ENCODE results near the gene SPSB3.

Gene SPSB3

DNA sequence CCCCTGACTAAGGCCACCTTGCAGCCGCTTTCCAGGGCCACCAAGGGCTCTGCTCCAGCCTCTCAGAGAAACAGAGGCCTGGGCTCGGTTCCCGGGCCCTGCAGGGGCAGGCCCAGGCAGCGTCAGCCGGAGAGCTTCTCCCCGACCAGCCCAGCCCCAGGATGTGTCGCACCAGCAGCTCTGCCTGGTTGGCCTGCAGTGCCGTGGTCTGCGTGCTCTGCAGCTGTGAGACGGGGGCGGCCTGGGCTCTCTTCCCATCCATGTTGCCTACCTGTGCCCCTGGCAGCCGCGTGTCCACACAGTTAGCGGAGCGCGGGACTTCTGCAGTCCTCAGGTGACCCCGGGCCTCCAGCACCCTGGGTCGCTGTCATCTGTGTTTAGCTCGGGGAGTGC, 6.3 kb upstream of the SPSB3 start:
- DNase-seq (ENCODE audit: low read depth) = no peak

DNA sequence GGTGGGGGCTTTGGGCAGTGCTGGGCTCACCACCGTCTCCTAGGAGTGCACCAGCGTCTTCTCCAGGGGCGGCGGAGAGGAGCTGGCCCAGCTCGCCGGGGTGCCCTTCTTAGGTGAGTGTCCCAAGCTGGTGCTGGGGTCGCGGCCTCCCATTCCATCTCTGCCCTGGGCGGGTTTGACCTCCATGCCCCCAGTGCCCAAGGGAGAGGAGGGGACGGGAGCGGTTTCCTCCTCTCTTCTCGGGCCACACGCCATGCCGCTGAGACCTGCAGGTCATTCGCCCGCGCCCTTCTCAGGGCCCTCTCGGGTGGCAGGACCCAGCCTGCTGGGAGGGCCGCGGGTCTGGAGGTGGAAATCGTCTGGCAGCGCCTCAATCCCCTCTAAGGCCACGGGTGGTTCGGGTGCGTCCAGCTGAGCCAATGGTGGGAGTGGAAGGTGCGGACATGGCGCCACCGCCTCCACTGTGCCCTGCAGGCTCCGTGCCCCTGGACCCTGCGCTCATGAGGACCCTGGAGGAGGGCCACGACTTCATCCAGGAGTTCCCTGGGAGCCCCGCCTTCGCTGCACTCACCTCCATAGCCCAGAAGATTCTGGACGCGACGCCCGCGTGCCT, 5.8 kb upstream of the SPSB3 start:
- DNase-seq (ENCODE audit: low read depth) = no peak

DNA sequence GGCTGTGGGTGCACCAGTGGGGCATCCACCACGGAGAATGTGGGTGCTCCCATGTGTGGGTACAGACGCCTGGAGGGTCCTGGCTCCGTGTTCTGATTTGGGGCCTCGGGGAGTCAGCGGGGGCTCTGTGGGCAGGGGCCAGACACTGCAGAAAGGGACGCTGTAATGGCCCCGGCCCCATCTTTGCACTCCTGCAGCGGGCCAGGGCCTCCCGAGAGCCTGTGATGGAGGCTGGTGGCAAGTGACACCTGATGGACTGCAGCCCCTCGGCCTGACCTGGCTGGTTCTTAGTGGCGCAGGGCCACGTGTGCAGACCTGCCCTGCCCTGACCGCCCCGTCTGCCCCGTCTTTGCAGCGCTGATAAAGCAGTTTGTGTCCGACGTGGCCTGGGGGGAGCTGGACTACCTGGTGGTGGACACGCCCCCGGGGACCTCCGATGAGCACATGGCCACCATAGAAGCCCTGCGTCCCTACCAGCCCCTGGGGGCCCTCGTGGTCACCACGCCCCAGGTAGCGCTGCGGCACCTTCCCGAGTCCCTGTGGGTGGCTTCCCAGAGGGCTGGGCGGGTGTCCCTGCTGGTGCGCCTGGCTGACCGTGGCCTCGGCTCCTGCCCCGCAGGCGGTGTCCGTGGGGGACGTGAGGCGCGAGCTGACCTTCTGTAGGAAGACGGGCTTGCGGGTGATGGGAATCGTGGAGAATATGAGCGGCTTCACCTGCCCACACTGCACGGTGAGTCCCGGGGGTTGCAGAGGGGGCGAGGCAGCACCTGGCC, 5.1 kb upstream of the SPSB3 start:
- no peak for DNase-seq (ENCODE audit: low read depth)

DNA sequence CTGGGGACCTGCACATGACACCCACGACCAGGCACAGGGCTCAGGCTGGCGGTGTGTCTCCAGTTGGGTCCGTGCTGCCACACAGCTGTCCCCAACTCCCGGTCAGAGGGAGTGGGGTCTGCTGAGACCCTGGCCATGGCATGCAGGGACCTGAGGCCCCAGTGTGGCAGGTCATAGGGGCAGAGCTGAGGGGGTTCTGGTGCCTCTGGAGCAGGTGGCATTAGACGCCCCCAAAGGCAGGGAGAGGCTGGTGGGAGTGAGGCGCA, 4.6 kb upstream of the SPSB3 start:
- no peak for DNase-seq (ENCODE audit: low read depth)

DNA sequence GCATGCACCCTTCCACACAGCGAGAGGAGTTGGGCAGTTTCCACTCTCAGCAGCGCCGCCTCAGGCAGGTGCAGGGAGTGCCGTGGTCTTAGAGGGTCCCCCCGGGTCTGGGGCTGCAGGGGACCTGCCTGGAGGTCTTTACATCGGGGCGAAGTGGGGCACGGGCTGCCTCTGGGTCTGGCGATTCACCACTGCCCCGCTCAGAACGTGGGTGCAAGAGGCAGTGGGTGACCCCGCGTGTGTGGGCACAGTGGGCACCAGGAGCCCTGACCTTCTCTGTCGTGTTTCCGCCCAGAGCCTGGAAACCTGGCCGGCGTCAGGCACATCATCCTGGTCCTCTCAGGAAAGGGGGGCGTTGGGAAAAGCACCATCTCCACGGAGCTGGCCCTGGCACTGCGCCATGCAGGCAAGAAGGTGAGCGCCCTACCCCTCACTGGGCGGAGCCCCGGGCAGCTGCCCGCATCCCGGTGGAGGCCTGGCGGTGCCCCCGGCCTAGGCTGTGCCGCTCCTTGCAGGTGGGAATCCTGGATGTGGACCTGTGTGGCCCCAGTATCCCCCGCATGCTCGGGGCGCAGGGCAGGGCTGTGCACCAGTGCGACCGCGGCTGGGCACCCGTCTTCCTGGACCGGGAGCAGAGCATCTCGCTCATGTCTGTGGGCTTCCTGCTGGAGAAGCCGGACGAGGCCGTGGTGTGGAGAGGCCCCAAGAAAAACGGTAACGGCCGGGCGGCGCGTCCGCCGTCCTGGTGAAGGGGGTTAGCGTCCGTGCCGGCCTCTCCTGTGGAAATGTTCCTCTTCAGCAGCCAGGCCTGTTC, 4.1 kb upstream of the SPSB3 start:
- no peak for DNase-seq (ENCODE audit: low read depth)

DNA sequence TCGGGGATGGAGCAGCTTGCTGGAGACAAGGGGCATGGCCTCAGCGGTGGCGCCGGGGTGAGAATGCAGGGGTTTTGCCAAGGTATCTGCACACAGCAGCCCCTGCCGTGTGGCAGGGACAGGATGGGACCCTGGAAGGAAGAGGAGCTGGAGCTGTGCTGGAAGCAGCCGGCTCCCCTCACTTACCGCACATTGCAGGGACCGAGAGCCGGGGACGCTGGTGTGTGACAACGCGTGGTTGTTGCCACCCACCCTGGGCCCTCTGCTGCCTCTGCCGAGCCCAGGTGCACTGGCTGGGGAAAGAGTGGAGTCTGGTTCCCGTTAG, 3.4 kb upstream of the SPSB3 start:
- DNase-seq (ENCODE audit: low read depth) = no peak

DNA sequence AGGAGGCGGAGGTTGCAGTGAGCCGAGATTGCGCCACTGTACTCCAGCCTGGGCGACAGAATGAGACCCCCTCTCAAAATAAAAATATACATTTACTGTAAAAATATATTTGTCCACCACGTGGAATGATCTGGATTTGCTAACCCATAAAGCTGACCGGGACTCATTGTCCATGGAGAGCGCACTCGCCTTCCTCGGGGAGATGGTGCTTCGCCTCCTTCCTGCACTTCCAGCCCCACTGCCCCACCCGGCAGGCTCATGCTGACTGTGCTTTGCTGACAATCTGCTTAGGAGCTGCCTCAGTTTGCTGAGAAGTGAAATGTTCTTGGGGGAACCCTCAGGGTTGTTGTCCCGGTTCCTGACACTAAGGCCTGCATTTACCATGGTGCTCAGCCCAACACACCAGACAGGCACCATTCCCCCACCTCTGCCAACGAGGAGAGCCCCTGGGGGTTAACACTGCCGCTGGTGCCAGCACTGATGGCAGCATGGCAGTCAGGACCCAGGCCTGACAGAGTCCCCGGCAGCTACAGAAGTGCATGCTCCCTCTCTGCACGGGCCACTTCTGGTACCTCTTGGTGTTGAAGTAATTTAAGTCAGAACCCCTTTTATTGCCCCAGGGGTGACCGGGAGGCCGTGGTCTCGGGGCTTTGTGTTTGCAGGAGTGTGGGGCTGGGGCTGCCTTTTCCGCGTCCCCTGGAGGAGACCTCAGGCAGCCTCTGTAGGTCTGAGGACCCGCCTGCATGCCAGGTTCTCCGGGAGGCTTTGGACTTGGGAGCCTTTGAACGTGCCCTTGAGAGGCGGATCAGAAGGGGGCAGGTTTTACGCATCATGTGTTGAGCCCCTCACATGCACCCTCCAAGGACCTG, 2.8 kb upstream of the SPSB3 start:
- DNase-seq (ENCODE audit: low read depth) = no peak

DNA sequence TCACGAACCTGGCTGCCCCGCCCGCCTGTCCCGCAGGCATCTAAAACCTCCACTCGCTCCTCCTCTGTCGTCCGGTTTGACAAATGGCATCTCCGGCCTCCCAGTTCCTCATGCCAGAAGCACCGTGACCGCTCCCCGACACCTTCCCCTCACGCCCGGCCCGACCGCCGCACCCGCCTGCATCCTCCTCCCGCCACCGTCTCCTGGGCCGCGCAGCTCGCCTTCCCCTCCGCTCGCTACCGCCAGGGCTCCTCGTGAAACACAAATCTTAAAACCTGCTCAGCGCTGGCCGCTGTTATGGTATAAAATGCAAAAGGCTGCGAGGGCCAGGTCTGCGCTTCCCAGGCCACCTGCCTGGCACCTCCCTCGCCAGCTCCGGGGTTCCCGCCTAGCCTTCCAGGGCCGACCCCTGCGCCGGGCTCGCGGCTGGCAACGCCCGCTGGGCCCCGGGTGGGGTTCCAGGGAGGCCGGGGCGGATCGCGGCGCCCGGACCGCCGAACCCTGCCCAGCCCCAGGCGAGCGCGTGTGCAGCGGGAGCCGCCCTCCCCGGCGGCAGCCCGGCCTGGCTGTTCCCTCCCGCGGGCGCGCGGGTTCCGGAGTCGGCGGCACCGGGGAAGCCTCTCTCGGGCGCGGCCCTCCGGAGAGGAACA, 488 bp downstream of the SPSB3 start:
- no peak for DNase-seq (ENCODE audit: low read depth)

DNA sequence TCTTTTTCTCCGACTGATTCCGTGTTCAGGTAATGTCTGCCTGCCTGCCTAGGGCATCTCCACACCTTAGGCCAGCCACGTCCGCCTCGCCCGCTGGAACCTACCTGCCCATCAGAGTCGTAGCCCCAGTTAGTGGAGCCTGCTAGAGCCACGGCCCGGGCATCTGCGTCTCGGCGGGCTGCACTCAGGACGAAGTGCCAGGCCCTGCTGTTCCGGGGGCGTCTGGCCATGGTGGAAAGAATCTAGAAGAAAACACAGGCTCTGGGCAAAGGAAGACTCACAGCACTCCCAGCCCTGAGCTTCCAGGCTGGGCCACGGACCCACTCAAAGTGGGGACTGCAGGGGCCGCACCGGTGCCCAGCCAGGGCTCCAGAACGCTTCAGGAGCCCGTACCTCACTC, 1.1 kb downstream of the SPSB3 start:
- DNase-seq (ENCODE audit: low read depth) = no peak

DNA sequence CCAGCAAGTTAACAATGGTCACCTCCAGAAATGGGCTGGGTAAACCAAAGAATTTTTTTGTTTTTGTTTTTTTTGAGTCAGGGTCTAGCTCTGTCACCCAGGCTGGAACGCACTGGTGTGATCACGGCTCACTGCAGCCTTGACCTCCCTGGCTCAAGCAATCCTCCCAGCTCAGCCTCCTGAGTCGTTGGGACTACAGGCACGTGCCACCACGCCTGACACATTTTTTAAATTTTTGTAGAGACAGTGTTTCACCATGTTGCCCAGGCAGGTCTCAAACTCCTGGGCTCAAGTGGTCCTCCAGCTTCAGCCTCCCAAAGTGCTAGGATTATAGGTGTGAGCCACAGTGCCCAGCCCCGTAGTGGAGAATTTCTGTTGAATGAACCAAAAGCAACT, 1.7 kb downstream of the SPSB3 start:
- no peak for DNase-seq (ENCODE audit: low read depth)

DNA sequence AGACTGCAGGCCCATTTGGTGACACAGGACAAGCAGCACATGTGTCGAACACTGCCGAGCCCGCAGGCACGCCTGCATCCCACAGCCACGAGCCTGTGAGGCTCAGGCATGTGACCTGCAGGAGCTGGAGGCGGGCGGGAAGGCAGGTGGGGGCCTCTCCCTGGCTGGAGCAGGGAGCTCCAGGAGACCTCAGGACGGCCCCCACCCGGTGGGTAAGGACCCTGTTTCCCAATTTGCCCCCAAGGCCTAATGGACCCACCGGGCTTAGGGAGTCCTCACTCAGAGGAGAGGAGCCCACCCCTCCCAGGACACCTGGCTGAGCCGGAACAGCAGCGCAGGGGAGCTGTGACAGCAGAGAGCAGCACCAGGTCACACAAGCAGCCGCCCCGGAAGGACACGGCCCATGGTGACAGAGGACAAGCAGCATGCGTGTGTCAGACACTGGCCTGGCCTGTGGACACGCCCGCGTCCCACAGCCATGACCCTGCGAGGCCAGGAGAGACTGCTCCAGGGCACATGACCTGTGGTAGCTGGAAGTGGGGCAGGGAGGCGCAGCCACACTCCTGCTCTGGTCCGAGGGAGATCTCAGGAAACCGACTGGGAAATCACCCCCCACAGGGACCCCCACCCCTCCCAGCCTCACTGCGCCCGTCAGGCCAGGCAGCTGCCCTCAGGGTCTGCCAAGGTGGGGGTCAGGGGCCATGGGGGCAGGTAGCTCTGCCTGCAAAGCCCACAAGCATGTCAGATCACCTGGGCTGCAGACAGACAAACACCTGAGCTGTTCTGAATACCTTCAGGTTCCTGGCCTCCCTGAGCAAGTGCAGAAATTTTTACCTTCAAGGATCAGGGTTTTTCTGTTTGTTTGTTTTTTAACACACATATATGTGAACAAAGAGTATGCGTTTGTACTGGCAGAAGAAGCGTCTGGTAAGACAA, 2.4 kb downstream of the SPSB3 start:
- no peak for DNase-seq (ENCODE audit: low read depth)

DNA sequence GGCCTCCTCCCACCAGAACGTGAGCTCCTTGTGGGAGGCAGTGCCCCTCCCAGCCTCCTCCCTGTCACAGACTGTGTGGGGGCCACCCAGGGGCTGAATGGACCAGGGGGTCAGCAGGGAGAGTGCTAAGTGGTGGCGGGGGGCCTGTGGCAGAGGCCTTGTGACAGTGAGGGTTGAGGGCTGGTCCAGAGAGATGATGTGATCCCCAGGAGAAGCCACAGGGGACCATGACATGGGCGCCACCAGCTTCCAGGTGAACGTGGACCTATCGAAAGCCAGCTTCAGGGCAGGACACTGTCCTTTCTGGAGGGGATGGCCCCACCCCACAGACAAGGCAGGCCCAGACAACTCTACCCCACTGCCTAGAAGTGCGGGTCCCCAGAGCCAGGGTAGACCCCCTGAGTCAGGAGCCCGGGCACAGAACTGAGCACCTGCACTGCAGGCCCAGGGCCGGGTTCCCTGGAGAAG, 3.1 kb downstream of the SPSB3 start:
- no peak for DNase-seq (ENCODE audit: low read depth)

DNA sequence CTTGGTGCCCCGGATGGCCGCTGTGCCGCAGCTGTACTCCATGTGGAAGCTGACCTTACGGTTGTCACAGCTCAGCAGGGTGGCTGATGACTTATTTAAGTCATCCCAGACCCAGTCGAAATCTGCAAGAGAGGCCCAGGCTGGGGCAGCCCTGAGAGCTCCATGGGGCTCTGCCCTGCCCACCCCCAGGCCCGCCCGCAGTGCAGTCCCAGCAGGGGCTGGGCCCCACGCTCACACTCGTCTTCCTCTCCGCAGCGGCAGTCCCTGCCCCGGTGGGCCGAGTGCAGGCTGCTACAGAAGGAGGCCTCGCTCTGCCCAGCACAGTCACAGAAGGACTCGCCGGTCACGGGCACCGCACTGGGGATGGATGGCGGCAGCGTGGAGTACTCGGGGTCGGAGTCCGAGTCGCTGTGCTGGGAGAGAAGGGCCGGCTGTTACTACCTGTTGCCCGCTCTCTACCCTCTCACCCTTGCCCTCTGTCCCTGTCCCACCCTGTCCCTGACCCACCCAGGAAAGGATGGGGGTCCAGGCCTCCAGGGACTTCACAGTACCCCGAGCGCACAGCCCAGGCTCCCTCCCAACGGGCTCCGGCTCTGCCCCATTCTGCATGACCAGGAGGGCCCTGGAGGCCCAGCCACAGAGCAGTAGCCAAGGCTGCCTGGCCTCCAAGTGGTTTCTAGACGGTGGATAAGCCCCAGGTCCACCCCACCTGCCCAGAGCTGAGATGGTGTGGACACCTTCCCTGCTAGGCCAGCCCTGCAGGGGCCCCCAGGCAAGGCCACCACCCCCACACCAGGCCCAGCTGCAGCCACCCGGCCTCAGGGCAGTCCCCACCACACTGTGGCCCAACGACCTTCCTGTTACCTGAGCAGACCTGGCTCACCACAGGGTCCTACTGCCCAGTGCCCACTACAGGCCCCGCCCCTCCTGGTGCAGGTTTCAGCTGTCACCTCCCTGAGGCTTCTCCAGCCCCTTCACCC, 3.9 kb downstream of the SPSB3 start:
- DNase-seq (ENCODE audit: low read depth) = no peak

DNA sequence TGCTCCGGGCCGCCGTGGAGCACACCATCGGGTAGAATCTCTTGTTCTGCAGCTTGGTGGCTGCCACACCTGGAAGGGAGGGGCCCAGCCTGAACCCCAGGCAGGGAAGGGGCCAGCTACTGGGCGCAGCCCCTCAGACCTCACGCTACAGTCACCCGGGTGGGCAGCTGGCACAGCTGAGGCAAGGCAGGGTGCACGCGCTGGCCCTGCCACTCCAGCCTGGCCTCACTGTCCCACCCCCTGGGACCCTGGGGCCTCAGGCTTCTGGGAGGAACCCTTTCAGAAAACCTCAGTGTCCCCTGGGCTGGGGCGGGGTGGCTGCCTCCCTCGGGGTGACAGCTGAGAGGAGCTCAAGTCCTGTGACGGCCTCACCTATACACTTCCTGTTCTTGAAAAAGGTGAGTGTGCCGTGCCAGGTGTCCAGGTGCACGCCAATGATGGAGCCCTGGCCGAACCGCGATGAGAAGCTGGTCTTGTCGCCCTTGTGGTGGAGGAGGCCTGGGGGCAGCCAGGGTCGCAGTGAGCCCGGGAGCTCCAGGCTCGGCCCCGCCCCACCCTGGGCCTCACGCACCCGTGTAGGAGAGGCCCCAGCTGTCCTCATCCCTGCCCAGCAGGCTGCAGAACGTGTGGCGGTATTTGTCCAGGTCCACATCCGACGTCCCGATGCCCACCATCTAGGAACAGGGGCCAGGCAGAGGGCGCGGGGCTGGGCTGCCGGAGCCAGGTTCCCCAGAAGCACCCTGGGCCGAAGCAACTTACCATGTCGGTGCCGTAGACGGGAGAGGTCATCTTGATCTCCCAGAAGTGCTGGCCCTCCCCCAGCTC, 4.8 kb downstream of the SPSB3 start:
- no peak for DNase-seq (ENCODE audit: low read depth)

DNA sequence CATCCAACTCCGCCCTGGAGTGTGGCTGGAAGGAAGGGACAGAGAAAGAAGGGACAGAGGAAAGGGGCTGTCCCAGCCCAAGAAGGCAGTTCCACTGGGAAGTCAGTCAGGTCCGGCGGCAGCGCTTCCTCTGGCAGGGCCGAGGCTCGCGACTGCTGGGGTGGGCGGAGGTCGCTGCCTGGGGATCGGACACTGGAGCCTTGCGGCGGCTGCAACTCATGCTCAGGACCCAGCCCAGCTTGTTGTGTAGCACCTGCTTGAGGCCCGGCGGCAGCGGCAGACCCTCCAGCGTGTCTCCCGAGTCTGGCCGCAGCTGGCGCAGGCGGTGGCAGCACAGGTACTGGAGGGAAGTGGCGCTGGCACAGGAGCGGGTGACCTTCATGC, 5.4 kb downstream of the SPSB3 start:
- DNase-seq (ENCODE audit: low read depth) = no peak

DNA sequence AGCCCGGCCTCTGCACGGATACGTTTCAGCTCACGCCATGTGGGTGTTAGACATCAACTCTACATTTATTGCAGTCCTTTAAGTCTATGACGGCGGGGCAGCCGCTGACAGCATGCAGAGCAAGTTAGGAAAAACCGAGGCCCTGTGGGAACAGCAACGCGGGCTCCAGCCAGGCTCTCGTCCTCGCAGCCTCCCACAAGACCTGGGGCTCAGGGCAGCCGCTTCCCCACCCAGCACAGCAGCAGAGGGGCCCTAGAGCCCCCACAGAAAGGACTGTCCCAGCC, 5.8 kb downstream of the SPSB3 start:
- DNase-seq (ENCODE audit: low read depth) = no peak

DNA sequence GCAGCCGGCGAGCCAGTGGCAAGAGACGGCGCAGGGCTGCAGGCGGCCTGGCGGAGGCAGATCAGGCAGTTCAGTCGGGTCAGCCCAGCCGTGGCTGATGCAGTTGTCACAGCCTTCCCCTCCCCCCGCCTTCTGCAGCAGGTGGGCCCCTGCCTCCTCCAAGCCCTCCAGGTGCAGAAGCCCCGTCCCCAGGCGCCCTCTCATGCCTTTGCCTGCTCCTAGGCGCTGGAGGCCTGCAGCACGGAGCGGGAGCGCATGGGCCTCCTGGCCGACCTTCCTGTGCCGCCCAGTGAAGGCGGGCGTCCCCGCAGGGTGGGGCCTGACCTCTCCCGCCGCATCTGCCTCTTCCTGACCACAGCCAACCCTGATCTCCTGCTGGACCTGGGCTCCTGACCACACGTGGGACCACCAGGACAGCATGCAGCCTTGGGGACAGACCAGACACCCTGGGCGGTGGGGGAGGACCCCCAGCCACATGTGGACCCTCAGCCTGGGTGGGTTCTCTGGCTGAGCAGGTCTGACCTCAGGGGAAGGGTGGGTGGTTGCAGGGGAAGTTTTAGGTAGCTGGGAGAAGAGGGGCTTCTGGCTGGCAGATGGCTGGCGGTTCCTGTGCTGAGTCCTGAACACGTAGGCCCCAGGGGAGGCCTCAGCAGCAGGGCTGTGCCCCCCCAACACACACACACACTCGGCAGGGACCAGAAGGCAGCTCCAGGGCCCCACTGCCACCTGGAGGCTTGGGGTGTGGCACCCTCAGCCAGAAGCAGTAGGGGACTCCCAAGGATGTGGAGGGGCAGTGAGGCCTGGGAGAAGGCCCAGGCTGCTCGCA, 6.3 kb downstream of the SPSB3 start:
- no peak for DNase-seq (ENCODE audit: low read depth)

All from GM04504 (cell line).